WTC11 (cell line): ENCODE results near the gene FAS. TPM values are rescaled to one million over a fixed set of nuclear protein-coding genes. Genes with fewer than 3 reads are reported as not detected.

Source experiments
- ATAC-seq: fragments of 200-7000 bp; cut with Tn5 transposase; 2 replicates; pipeline ENCODE4 v1.10.0; 2021; ENCODE audit warnings: mild to moderate bottlenecking, moderate library complexity
- CTCF ChIA-PET: fragments of 300-600 bp; sonication (Branson Sonifier 250); formaldehyde crosslinking; loops from one replicate; lab custom pipeline; 2021; ENCODE audit warnings: antibody characterized with exemption; lab: Charles Lee
- POLR2A ChIA-PET: fragments of 350-600 bp; sonication (Branson Sonifier 250); formaldehyde crosslinking; loops from one replicate; lab custom pipeline; 2021; ENCODE audit warnings: antibody characterized with exemption; lab: Charles Lee
- DNase-seq: peaks from one replicate; pipeline ENCODE4 v3.0.0; 2021; ENCODE audit warnings: low spot score
- H3K27ac Mint-ChIP-seq: 2 replicates; pipeline ENCODE4 v1.8.0; 2021; ENCODE audit warnings: mixed read lengths
- H3K27me3 Mint-ChIP-seq: 2 replicates; pipeline ENCODE4 v1.8.0; 2021; ENCODE audit warnings: low read depth, mild to moderate bottlenecking, moderate library complexity, mixed read lengths
- H3K36me3 Mint-ChIP-seq: 2 replicates; pipeline ENCODE4 v1.8.0; 2021; ENCODE audit warnings: mixed read lengths
- H3K4me1 Mint-ChIP-seq: 2 replicates; pipeline ENCODE4 v1.8.0; 2022; ENCODE audit warnings: mixed read lengths
- H3K4me3 Mint-ChIP-seq: 2 replicates; pipeline ENCODE4 v1.8.0; 2021; ENCODE audit warnings: mild to moderate bottlenecking, moderate library complexity, mixed read lengths
- H3K9me3 Mint-ChIP-seq: 2 replicates; pipeline ENCODE4 v1.8.0; 2021; ENCODE audit warnings: mixed read lengths
- ELF4 ChIP-seq: sonication (generic); formaldehyde crosslinking; IDR thresholded peaks from 2 replicates; pipeline ENCODE4 v1.8.1; 2022; ENCODE audit warnings: low read depth, mild to moderate bottlenecking, moderate library complexity, missing genetic modification reagents
- FOXP1 ChIP-seq: sonication (generic); formaldehyde crosslinking; IDR thresholded peaks from 2 replicates; pipeline ENCODE4 v1.8.0; 2022; ENCODE audit warnings: missing genetic modification reagents, mild to moderate bottlenecking, moderate library complexity, borderline replicate concordance
- GRHL2 ChIP-seq: fragments of 250-450 bp; sonication (Bioruptor Pico); IDR thresholded peaks from 2 replicates; pipeline ENCODE4 v1.8.0; 2022; ENCODE audit warnings: mild to moderate bottlenecking, moderate library complexity; ENCODE audit not compliant: insufficient replicate concordance, severe bottlenecking
- HMGA2 ChIP-seq: fragments of 250-450 bp; sonication (Bioruptor Pico); IDR thresholded peaks from 2 replicates; pipeline ENCODE4 v1.4.0; 2021; ENCODE audit warnings: mild to moderate bottlenecking, moderate library complexity
- IRF2 ChIP-seq: sonication (generic); formaldehyde crosslinking; IDR thresholded peaks from 2 replicates; pipeline ENCODE4 v1.8.0; 2022; ENCODE audit warnings: low read depth, missing genetic modification reagents, borderline replicate concordance
- MYBL2 ChIP-seq: sonication (generic); formaldehyde crosslinking; IDR thresholded peaks from 2 replicates; pipeline ENCODE4 v1.8.1; 2023; ENCODE audit warnings: mild to moderate bottlenecking, moderate library complexity, missing genetic modification reagents
- NFATC4 ChIP-seq: fragments of 250-450 bp; sonication (Bioruptor Pico); IDR thresholded peaks from 2 replicates; pipeline ENCODE4 v1.9.0; 2021; ENCODE audit warnings: mild to moderate bottlenecking
- NR1H2 ChIP-seq: sonication (generic); formaldehyde crosslinking; IDR thresholded peaks from 2 replicates; pipeline ENCODE4 v1.9.0; 2021; ENCODE audit warnings: mild to moderate bottlenecking, moderate library complexity, missing genetic modification reagents
- RORB ChIP-seq: fragments of 250-450 bp; sonication (Bioruptor Pico); IDR thresholded peaks from 2 replicates; pipeline ENCODE4 v1.9.0; 2021; ENCODE audit warnings: mild to moderate bottlenecking
- TEAD4 ChIP-seq: sonication (generic); formaldehyde crosslinking; IDR thresholded peaks from 2 replicates; pipeline ENCODE4 v1.8.0; 2022; ENCODE audit warnings: mild to moderate bottlenecking, missing genetic modification reagents
- TP53 ChIP-seq: sonication (generic); formaldehyde crosslinking; IDR thresholded peaks from 2 replicates; pipeline ENCODE4 v1.8.1; 2023; ENCODE audit warnings: mild to moderate bottlenecking, missing genetic modification reagents
- ZNF232 ChIP-seq: sonication (generic); formaldehyde crosslinking; IDR thresholded peaks from 2 replicates; pipeline ENCODE4 v1.8.0; 2022; ENCODE audit warnings: mild to moderate bottlenecking, missing genetic modification reagents
- ZNF317 ChIP-seq: sonication (generic); formaldehyde crosslinking; IDR thresholded peaks from 2 replicates; pipeline ENCODE4 v1.8.1; 2023; ENCODE audit warnings: low read depth, mild to moderate bottlenecking, moderate library complexity, missing genetic modification reagents, borderline replicate concordance
- ZNF671 ChIP-seq: fragments of 250-450 bp; sonication (Bioruptor Pico); IDR thresholded peaks from 2 replicates; pipeline ENCODE4 v1.8.0; 2021; ENCODE audit warnings: mild to moderate bottlenecking
- total RNA-seq: library from RNA; stranded (reverse); gene quantifications from 3 replicates; pipeline ENCODE4 v1.2.3, GENCODE V29; 2021
- TF ChIP-seq, protein P1 (sequence below): sonication (generic); formaldehyde crosslinking; conservative IDR thresholded peaks from 2 replicates; pipeline ENCODE4 v1.8.1; 2022; ENCODE audit warnings: mild to moderate bottlenecking, missing genetic modification reagents
- TF ChIP-seq, protein P2 (sequence below): sonication (generic); formaldehyde crosslinking; IDR thresholded peaks from 2 replicates; pipeline ENCODE4 v1.8.0; 2023; ENCODE audit warnings: mild to moderate bottlenecking, missing genetic modification reagents
- TF ChIP-seq, protein P3 (sequence below): fragments of 250-450 bp; sonication (Bioruptor Pico); IDR thresholded peaks from 2 replicates; pipeline ENCODE4 v1.9.0; 2021; ENCODE audit warnings: mild to moderate bottlenecking
- TF ChIP-seq, protein P4 (sequence below): fragments of 250-450 bp; sonication (Bioruptor Pico); IDR thresholded peaks from 2 replicates; pipeline ENCODE4 v1.8.0; 2021; ENCODE audit warnings: mild to moderate bottlenecking
- TF ChIP-seq, protein P5 (sequence below): sonication (generic); formaldehyde crosslinking; IDR thresholded peaks from 2 replicates; pipeline ENCODE4 v1.8.0; 2022; ENCODE audit warnings: mild to moderate bottlenecking, missing genetic modification reagents
- TF ChIP-seq, protein P6 (sequence below): sonication (generic); formaldehyde crosslinking; IDR thresholded peaks from 2 replicates; pipeline ENCODE4 v1.8.1; 2022; ENCODE audit warnings: mild to moderate bottlenecking, moderate library complexity, missing genetic modification reagents
- TF ChIP-seq, protein P7 (sequence below): sonication (generic); formaldehyde crosslinking; IDR thresholded peaks from 2 replicates; pipeline ENCODE4 v1.8.0; 2022; ENCODE audit warnings: mild to moderate bottlenecking, missing genetic modification reagents
- TF ChIP-seq, protein P8 (sequence below): sonication (generic); formaldehyde crosslinking; IDR thresholded peaks from 2 replicates; pipeline ENCODE4 v1.8.1; 2023; ENCODE audit warnings: mild to moderate bottlenecking, missing genetic modification reagents
- TF ChIP-seq, protein P9 (sequence below): sonication (generic); formaldehyde crosslinking; IDR thresholded peaks from 2 replicates; pipeline ENCODE4 v1.8.1; 2022; ENCODE audit warnings: missing genetic modification reagents, borderline replicate concordance

FAS gene
- total RNA-seq, 1 experiment from 2014 or later: 4.1 TPM

DNA sequence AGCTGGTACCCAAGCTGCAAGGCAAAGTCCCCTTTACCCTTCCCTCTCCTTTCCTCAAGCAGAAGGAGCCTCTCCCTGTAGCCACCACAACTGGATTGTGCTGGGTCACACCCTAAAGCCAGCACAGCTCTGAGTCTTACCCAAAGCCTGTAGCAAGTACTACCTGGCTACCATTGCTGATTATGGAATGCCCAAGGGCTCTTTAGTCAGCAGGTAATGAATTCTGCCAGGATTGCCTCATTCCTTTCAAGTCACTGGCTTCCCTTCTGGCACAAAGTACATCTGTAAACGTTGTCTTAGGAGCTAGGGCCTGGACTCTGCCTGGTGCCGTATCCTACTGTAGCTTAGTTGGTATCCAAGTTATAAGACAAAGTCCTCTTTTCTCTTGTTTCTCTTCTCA is 52.0 kb downstream of the FAS start (continued):
- TF ChIP-seq ZNF671 (CRISPR knock-in tag) (no peak), IRF2 (no peak), ZNF232 (CRISPR knock-in tag) (no peak), TP53 (CRISPR knock-in tag) (no peak), NFATC4 (CRISPR knock-in tag) (no peak)
- TF ChIP-seq, protein P1, sequence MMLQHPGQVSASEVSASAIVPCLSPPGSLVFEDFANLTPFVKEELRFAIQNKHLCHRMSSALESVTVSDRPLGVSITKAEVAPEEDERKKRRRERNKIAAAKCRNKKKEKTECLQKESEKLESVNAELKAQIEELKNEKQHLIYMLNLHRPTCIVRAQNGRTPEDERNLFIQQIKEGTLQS (CRISPR knock-in tag): no peak
- TF ChIP-seq, protein P2, sequence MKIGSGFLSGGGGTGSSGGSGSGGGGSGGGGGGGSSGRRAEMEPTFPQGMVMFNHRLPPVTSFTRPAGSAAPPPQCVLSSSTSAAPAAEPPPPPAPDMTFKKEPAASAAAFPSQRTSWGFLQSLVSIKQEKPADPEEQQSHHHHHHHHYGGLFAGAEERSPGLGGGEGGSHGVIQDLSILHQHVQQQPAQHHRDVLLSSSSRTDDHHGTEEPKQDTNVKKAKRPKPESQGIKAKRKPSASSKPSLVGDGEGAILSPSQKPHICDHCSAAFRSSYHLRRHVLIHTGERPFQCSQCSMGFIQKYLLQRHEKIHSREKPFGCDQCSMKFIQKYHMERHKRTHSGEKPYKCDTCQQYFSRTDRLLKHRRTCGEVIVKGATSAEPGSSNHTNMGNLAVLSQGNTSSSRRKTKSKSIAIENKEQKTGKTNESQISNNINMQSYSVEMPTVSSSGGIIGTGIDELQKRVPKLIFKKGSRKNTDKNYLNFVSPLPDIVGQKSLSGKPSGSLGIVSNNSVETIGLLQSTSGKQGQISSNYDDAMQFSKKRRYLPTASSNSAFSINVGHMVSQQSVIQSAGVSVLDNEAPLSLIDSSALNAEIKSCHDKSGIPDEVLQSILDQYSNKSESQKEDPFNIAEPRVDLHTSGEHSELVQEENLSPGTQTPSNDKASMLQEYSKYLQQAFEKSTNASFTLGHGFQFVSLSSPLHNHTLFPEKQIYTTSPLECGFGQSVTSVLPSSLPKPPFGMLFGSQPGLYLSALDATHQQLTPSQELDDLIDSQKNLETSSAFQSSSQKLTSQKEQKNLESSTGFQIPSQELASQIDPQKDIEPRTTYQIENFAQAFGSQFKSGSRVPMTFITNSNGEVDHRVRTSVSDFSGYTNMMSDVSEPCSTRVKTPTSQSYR (CRISPR knock-in tag): no peak
- TF ChIP-seq, protein P3, sequence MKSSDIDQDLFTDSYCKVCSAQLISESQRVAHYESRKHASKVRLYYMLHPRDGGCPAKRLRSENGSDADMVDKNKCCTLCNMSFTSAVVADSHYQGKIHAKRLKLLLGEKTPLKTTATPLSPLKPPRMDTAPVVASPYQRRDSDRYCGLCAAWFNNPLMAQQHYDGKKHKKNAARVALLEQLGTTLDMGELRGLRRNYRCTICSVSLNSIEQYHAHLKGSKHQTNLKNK: no peak

DNA sequence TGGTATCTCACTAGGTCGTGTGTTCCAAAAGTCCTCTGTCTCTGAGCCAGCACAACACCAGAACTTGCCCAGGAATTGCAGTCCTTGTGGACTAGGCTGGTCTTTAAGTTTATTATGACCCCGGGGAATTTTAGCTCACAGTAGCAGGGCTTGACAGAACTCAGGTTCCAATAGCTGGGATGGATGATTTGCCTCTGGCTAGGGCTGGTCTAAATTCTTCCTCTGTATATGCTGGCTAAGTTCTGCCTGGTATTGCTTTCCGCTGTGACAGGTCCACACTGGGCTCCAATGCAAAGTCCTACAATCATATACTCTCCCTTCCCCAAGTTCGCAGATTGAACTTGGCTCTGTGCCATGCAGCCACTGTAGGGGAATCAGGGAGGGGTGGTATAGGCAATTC is 52.5 kb downstream of the FAS start:
- Mint-ChIP-seq H3K9me3 (no peaks in the 10 kb centered on the region), H3K36me3 (no peaks in the 10 kb centered on the region), H3K27ac (no peak overlapping the region), H3K27me3 (no peaks in the 10 kb centered on the region), H3K4me1 (peaks cover 21% of the 10 kb centered on the region), H3K4me3 (no peak overlapping the region)
- POLR2A ChIA-PET: no interaction called here
- DNase-seq: no peak
- CTCF ChIA-PET: no interaction called here
- ATAC-seq: no peak
- TF ChIP-seq, protein P4, sequence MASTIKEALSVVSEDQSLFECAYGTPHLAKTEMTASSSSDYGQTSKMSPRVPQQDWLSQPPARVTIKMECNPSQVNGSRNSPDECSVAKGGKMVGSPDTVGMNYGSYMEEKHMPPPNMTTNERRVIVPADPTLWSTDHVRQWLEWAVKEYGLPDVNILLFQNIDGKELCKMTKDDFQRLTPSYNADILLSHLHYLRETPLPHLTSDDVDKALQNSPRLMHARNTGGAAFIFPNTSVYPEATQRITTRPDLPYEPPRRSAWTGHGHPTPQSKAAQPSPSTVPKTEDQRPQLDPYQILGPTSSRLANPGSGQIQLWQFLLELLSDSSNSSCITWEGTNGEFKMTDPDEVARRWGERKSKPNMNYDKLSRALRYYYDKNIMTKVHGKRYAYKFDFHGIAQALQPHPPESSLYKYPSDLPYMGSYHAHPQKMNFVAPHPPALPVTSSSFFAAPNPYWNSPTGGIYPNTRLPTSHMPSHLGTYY (CRISPR knock-in tag): no peak
- TF ChIP-seq TEAD4 (CRISPR knock-in tag) (no peak), FOXP1 (no peak), GRHL2 (CRISPR knock-in tag) (no peak), RORB (CRISPR knock-in tag) (no peak), NFATC4 (CRISPR knock-in tag) (no peak), NR1H2 (CRISPR knock-in tag) (no peak), MYBL2 (CRISPR knock-in tag) (no peak), ZNF317 (CRISPR knock-in tag) (no peak), HMGA2 (CRISPR knock-in tag) (no peak), ELF4 (CRISPR knock-in tag) (no peak)
- TF ChIP-seq, protein P5, sequence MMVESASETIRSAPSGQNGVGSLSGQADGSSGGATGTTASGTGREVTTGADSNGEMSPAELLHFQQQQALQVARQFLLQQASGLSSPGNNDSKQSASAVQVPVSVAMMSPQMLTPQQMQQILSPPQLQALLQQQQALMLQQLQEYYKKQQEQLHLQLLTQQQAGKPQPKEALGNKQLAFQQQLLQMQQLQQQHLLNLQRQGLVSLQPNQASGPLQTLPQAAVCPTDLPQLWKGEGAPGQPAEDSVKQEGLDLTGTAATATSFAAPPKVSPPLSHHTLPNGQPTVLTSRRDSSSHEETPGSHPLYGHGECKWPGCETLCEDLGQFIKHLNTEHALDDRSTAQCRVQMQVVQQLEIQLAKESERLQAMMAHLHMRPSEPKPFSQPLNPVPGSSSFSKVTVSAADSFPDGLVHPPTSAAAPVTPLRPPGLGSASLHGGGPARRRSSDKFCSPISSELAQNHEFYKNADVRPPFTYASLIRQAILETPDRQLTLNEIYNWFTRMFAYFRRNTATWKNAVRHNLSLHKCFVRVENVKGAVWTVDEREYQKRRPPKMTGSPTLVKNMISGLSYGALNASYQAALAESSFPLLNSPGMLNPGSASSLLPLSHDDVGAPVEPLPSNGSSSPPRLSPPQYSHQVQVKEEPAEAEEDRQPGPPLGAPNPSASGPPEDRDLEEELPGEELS (CRISPR knock-in tag): no peak
- TF ChIP-seq, protein P6, sequence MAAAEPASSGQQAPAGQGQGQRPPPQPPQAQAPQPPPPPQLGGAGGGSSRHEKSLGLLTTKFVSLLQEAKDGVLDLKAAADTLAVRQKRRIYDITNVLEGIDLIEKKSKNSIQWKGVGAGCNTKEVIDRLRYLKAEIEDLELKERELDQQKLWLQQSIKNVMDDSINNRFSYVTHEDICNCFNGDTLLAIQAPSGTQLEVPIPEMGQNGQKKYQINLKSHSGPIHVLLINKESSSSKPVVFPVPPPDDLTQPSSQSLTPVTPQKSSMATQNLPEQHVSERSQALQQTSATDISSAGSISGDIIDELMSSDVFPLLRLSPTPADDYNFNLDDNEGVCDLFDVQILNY (CRISPR knock-in tag): no peak
- TF ChIP-seq, protein P7, sequence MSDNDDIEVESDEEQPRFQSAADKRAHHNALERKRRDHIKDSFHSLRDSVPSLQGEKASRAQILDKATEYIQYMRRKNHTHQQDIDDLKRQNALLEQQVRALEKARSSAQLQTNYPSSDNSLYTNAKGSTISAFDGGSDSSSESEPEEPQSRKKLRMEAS (CRISPR knock-in tag): no peak
- TF ChIP-seq, protein P8, sequence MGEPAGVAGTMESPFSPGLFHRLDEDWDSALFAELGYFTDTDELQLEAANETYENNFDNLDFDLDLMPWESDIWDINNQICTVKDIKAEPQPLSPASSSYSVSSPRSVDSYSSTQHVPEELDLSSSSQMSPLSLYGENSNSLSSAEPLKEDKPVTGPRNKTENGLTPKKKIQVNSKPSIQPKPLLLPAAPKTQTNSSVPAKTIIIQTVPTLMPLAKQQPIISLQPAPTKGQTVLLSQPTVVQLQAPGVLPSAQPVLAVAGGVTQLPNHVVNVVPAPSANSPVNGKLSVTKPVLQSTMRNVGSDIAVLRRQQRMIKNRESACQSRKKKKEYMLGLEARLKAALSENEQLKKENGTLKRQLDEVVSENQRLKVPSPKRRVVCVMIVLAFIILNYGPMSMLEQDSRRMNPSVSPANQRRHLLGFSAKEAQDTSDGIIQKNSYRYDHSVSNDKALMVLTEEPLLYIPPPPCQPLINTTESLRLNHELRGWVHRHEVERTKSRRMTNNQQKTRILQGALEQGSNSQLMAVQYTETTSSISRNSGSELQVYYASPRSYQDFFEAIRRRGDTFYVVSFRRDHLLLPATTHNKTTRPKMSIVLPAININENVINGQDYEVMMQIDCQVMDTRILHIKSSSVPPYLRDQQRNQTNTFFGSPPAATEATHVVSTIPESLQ (CRISPR knock-in tag): no peak
- TF ChIP-seq, protein P9, sequence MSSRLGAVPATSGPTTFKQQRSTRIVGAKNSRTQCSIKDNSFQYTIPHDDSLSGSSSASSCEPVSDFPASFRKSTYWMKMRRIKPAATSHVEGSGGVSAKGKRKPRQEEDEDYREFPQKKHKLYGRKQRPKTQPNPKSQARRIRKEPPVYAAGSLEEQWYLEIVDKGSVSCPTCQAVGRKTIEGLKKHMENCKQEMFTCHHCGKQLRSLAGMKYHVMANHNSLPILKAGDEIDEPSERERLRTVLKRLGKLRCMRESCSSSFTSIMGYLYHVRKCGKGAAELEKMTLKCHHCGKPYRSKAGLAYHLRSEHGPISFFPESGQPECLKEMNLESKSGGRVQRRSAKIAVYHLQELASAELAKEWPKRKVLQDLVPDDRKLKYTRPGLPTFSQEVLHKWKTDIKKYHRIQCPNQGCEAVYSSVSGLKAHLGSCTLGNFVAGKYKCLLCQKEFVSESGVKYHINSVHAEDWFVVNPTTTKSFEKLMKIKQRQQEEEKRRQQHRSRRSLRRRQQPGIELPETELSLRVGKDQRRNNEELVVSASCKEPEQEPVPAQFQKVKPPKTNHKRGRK (CRISPR knock-in tag): no peak
